Hematopoietic multipotent progenitor cell treated with erythropoietin and hydrocortisone succinate and interleukin-3 and kit ligand, for 15 days (in vitro differentiated cells): ENCODE results near the gene ACACA.

Experiments used
- DNase-seq: peaks from one replicate; pipeline ENCODE4 v3.0.0-alpha.2; 2015; ENCODE audit warnings: low spot score

The ACACA gene

GRCh38 chr17:37292429-37293139 is 114.1 kb downstream of the ACACA start:
- no peak for DNase-seq

GRCh38 chr17:37291351-37291750 is 115.3 kb downstream of the ACACA start:
- DNase-seq, result no peak

- DNase-seq, result no peak
Measured at GRCh38 chr17:37286430-37286829, 120.2 kb downstream of the ACACA start.

- no peak for DNase-seq
Measured at GRCh38 chr17:37284191-37284590, 122.4 kb downstream of the ACACA start.

GRCh38 chr17:37283414-37283961 is 123.1 kb downstream of the ACACA start:
- DNase-seq, result no peak

GRCh38 chr17:37280841-37281240 is 125.8 kb downstream of the ACACA start:
- DNase-seq, result no peak

GRCh38 chr17:37278247-37278894 is 128.3 kb downstream of the ACACA start:
- DNase-seq, result no peak

GRCh38 chr17:37276475-37276874 is 130.2 kb downstream of the ACACA start:
- DNase-seq, result no peak

- DNase-seq, result no peak
Measured at GRCh38 chr17:37274461-37274860, 132.2 kb downstream of the ACACA start.

- no peak for DNase-seq
Measured at GRCh38 chr17:37273409-37274051, 133.1 kb downstream of the ACACA start.

GRCh38 chr17:37265446-37266173 is 141.0 kb downstream of the ACACA start:
- DNase-seq, result no peak

- DNase-seq, result no peak
Measured at GRCh38 chr17:37261286-37261685, 145.3 kb downstream of the ACACA start.

- DNase-seq, result no peak
Measured at GRCh38 chr17:37259030-37259735, 147.5 kb downstream of the ACACA start.

- DNase-seq, result no peak
Measured at GRCh38 chr17:37256627-37257026, 150.0 kb downstream of the ACACA start.

GRCh38 chr17:37255432-37255831 is 151.2 kb downstream of the ACACA start:
- DNase-seq, result no peak

- no peak for DNase-seq
Measured at GRCh38 chr17:37247825-37248224, 158.8 kb downstream of the ACACA start.

GRCh38 chr17:37246085-37246484 is 160.6 kb downstream of the ACACA start:
- no peak for DNase-seq

GRCh38 chr17:37240381-37240780 is 166.3 kb downstream of the ACACA start:
- no peak for DNase-seq

GRCh38 chr17:37239690-37240334 is 166.8 kb downstream of the ACACA start:
- DNase-seq, result peak; percentile 54

GRCh38 chr17:37234106-37234505 is 172.5 kb downstream of the ACACA start:
- DNase-seq, result no peak

GRCh38 chr17:37233036-37233435 is 173.6 kb downstream of the ACACA start:
- DNase-seq, result no peak
